ENCODE data around the gene ITPR1.

DNA sequence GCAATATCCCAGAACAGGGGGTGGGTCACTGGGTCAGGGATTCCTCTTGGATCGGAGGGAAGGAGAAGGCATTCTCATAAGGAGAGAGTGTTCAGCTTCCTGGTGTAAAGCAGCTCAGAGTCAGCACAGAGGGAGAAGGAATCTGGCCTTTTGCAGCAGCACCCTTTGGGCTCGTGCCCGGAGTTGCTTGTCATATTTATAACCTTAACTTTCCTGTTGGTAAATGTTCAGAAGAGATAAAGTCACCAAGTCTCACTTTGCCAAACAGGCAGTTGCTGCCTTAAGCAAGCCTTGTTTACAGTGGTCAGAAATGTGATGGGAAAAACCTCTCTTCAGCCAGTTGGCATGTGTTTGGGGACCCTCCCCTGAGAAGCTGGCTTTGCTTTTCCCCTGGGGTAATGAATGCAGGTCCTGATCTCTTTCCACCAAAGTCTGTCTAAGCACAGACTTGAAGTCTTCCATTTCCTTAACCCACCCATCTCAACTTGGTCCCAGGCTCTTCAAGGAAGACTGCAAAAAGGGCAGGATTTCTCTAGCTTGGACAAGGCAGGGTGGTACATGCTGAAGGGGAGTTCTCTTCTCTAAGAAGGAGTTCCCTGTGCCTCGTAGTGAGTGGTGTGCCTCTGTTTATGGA is 279.1 kb downstream of the ITPR1 start:
- TF ChIP-seq, protein P1, sequence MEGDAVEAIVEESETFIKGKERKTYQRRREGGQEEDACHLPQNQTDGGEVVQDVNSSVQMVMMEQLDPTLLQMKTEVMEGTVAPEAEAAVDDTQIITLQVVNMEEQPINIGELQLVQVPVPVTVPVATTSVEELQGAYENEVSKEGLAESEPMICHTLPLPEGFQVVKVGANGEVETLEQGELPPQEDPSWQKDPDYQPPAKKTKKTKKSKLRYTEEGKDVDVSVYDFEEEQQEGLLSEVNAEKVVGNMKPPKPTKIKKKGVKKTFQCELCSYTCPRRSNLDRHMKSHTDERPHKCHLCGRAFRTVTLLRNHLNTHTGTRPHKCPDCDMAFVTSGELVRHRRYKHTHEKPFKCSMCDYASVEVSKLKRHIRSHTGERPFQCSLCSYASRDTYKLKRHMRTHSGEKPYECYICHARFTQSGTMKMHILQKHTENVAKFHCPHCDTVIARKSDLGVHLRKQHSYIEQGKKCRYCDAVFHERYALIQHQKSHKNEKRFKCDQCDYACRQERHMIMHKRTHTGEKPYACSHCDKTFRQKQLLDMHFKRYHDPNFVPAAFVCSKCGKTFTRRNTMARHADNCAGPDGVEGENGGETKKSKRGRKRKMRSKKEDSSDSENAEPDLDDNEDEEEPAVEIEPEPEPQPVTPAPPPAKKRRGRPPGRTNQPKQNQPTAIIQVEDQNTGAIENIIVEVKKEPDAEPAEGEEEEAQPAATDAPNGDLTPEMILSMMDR (IDR thresholded peaks at IDR 0.05) = no peak
- no peak for TF ChIP-seq POLR2A (IDR thresholded peaks at IDR 0.05)
